Trophoblast cell (in vitro differentiated cells and primary cell): Measurements from ENCODE around the gene TDRD5.

ENCODE experiments used
- DNase-seq, 2 donors: peaks; one replicate each; pipeline ENCODE4 v3.0.0-alpha.2; 2016
- H2AFZ ChIP-seq: 2 replicates; pipeline ENCODE4 v1.6.1; 2013; ENCODE audit warnings: low read length, moderate library complexity, mild to moderate bottlenecking; ENCODE audit not compliant: insufficient read depth, poor library complexity
- H2AK5ac ChIP-seq: 2 replicates; pipeline ENCODE4 v1.6.1; 2013; ENCODE audit warnings: mild to moderate bottlenecking, low read length
- H2BK120ac ChIP-seq: 2 replicates; pipeline ENCODE4 v1.6.1; 2013; ENCODE audit warnings: low read length, mild to moderate bottlenecking, moderate library complexity; ENCODE audit not compliant: insufficient read depth, poor library complexity
- H2BK12ac ChIP-seq: 2 replicates; pipeline ENCODE4 v1.6.1; 2013; ENCODE audit warnings: mild to moderate bottlenecking, low read length, moderate library complexity
- H2BK5ac ChIP-seq: 2 replicates; pipeline ENCODE4 v1.6.1; 2013; ENCODE audit warnings: low read length, low read depth, moderate library complexity, mild to moderate bottlenecking; ENCODE audit not compliant: poor library complexity
- H3K14ac ChIP-seq: 2 replicates; pipeline ENCODE4 v1.6.1; 2013; ENCODE audit warnings: mild to moderate bottlenecking, low read length
- H3K18ac ChIP-seq: 2 replicates; pipeline ENCODE4 v1.6.1; 2013; ENCODE audit warnings: mild to moderate bottlenecking, low read length
- H3K23ac ChIP-seq: 2 replicates; pipeline ENCODE4 v1.6.1; 2013; ENCODE audit warnings: low read length
- H3K27ac ChIP-seq: 2 replicates; pipeline ENCODE4 v1.5.1; 2013; ENCODE audit warnings: low read depth, mild to moderate bottlenecking, inconsistent platforms, low read length, moderate library complexity
- H3K27me3 ChIP-seq: 2 replicates; pipeline ENCODE4 v1.6.1; 2013; ENCODE audit warnings: inconsistent platforms, mild to moderate bottlenecking, low read length, moderate library complexity; ENCODE audit not compliant: insufficient read depth
- H3K36me3 ChIP-seq, 2 experiments: 1 replicate in 1 of 2; 2 replicates in 1 of 2; pipeline ENCODE4 v1.6.1; 2013; ENCODE audit warnings: low read length in 2 of 2, mild to moderate bottlenecking in 2 of 2, moderate library complexity in 1 of 2; ENCODE audit not compliant: insufficient read depth in 2 of 2, control insufficient read depth in 1 of 2
- H3K4ac ChIP-seq: 2 replicates; pipeline ENCODE4 v1.6.1; 2013; ENCODE audit warnings: low read depth, mild to moderate bottlenecking, low read length, moderate library complexity
- H3K4me1 ChIP-seq, 2 experiments: 1 replicate in 1 of 2; 2 replicates in 1 of 2; pipeline ENCODE4 v1.6.1; 2013; ENCODE audit warnings: low read length in 2 of 2, mild to moderate bottlenecking in 2 of 2, moderate library complexity in 1 of 2; ENCODE audit not compliant: insufficient read depth in 2 of 2, control insufficient read depth in 1 of 2
- H3K4me2 ChIP-seq: 2 replicates; pipeline ENCODE4 v1.6.1; 2013; ENCODE audit warnings: inconsistent platforms, mild to moderate bottlenecking, low read length, moderate library complexity
- H3K4me3 ChIP-seq: 2 replicates; pipeline ENCODE4 v1.5.1; 2013; ENCODE audit warnings: mild to moderate bottlenecking, low read depth, low read length, inconsistent platforms
- H3K79me1 ChIP-seq: one replicate; pipeline ENCODE4 v1.6.1; 2013; ENCODE audit warnings: low read length
- H3K79me2 ChIP-seq: 2 replicates; pipeline ENCODE4 v1.6.1; 2013; ENCODE audit warnings: low read length, mild to moderate bottlenecking; ENCODE audit not compliant: control insufficient read depth, insufficient read depth, poor library complexity
- H3K9ac ChIP-seq: 2 replicates; pipeline ENCODE4 v1.6.1; 2013; ENCODE audit warnings: mild to moderate bottlenecking, low read length
- H3K9me3 ChIP-seq: 2 replicates; pipeline ENCODE4 v1.6.1; 2013; ENCODE audit warnings: low read depth, mild to moderate bottlenecking, control low read depth, inconsistent platforms, low read length; ENCODE audit not compliant: insufficient read depth
- H4K12ac ChIP-seq: 2 replicates; pipeline ENCODE4 v1.6.1; 2013; ENCODE audit warnings: low read depth, mild to moderate bottlenecking, low read length, moderate library complexity
- H4K8ac ChIP-seq: 2 replicates; pipeline ENCODE4 v1.6.1; 2013; ENCODE audit warnings: low read depth, mild to moderate bottlenecking, low read length, moderate library complexity
- H4K91ac ChIP-seq: one replicate; pipeline ENCODE4 v1.6.1; 2013; ENCODE audit warnings: low read depth, mild to moderate bottlenecking, low read length, moderate library complexity
- WGBS: extraction: QIAGEN DNeasy Blood & Tissue Kit; methylation state at CpG from one replicate; pipeline ENCODE4 v1.1.7; 2013; ENCODE audit warnings: missing lambda C conversion rate; ENCODE audit not compliant: insufficient read length, insufficient coverage; ENCODE audit errors: extremely low coverage; 5-methylcytosine and 5-hydroxymethylcytosine counted together

TDRD5 gene

DNA sequence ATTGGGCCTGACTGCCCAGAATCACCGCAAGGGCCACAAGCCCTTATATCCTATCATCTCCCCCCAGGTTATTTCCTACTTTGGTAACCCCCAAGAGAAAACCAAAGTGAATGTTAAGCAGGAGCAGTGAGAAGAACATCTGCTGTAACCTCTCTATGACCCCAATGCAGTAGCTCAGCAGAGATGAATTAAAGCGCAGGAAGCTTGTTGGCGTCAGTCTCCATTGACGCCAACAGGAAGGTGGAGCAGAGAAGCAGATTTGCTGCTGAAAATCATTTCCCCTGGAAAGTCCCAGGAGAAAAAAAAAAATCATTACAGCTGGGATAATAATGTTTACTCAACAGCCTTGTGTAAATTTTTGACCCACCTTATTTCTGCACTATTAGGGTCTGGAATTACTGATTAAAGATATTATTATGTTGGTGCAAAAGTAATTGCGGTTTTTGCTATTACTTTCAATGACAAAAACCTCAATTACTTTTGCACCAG, 118.3 kb downstream of the TDRD5 start:
- no CpG with 5 or more reads among the region's 5 CpGs for WGBS
- Histone ChIP-seq H3K14ac (no peak overlapping the region), H3K36me3 (no peaks in the 10 kb centered on the region), H3K79me1 (no peaks in the 10 kb centered on the region), H3K27ac (no peak overlapping the region), H3K4me3 (no peak overlapping the region), H2AK5ac (no peak overlapping the region), H4K8ac (no peak overlapping the region), H3K4me1 (no peaks in the 10 kb centered on the region), H3K27me3 (no peaks in the 10 kb centered on the region), H3K79me2 (no peaks in the 10 kb centered on the region), H4K91ac (no peak overlapping the region), H2BK5ac (no peak overlapping the region), H3K23ac (no peak overlapping the region), H3K4ac (no peak overlapping the region), H4K12ac (no peak overlapping the region), H3K4me2 (no peak overlapping the region), H3K9ac (no peak overlapping the region), H3K18ac (no peak overlapping the region), H2BK120ac (no peak overlapping the region), H3K9me3 (no peaks in the 10 kb centered on the region), H2AFZ (no peak overlapping the region), H2BK12ac (no peak overlapping the region)
- DNase-seq: peak in 1 of 2 donors; percentile 8

DNA sequence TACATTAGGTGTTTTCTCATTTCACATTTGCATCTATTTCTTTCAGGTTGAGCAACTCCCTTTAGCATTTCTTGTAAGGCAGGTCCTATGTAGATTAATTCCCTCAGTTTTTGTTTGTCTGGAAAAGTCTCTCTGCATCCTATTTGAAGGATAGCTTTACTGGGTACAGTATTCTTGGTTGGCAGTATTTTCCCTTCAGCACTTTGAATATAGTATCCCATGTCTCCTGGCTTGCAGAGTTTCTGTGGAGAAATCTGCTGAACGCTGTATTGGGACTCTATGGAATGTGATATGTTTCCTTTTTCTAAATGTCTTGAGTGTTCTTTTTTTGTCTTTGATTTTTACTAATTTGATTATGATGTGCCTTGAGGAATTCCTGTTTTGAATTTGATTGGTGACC, 122.5 kb downstream of the TDRD5 start:
- Histone ChIP-seq H3K4me2 (no peak overlapping the region), H3K4me1 (no peaks in the 10 kb centered on the region), H3K4me3 (no peak overlapping the region), H3K4ac (no peak overlapping the region), H4K91ac (no peak overlapping the region), H3K27ac (no peak overlapping the region), H3K79me2 (no peaks in the 10 kb centered on the region), H2BK12ac (no peak overlapping the region), H3K9ac (no peak overlapping the region), H2BK120ac (no peak overlapping the region), H3K79me1 (no peaks in the 10 kb centered on the region), H4K8ac (no peak overlapping the region), H3K14ac (no peak overlapping the region), H3K18ac (no peak overlapping the region), H3K36me3 (no peaks in the 10 kb centered on the region), H3K27me3 (no peaks in the 10 kb centered on the region), H2BK5ac (no peak overlapping the region), H4K12ac (no peak overlapping the region), H3K9me3 (peaks cover 3% of the 10 kb centered on the region), H2AFZ (no peak overlapping the region), H2AK5ac (no peak overlapping the region), H3K23ac (no peak overlapping the region)
- DNase-seq: no peak
- WGBS: no CpG with 5 or more reads among the region's 1 CpG

- Histone ChIP-seq H2BK12ac (no peak overlapping the region), H4K8ac (no peak overlapping the region), H3K18ac (no peak overlapping the region), H3K27me3 (no peaks in the 10 kb centered on the region), H2AFZ (no peak overlapping the region), H3K9ac (no peak overlapping the region), H4K91ac (no peak overlapping the region), H2BK5ac (no peak overlapping the region), H3K23ac (no peak overlapping the region), H3K4me2 (no peak overlapping the region), H2AK5ac (no peak overlapping the region), H2BK120ac (no peak overlapping the region), H3K4me1 (no peaks in the 10 kb centered on the region), H3K27ac (no peak overlapping the region), H3K9me3 (peaks cover 3% of the 10 kb centered on the region), H3K79me2 (no peaks in the 10 kb centered on the region), H4K12ac (no peak overlapping the region), H3K79me1 (no peaks in the 10 kb centered on the region), H3K4me3 (no peak overlapping the region), H3K4ac (no peak overlapping the region), H3K36me3 (no peaks in the 10 kb centered on the region), H3K14ac (no peak overlapping the region)
- DNase-seq: no peak
Observed at GRCh38 chr1:179714623-179715022, 123.0 kb downstream of the TDRD5 start.

GRCh38 chr1:179719272-179719671, 127.6 kb downstream of the TDRD5 start:
- Histone ChIP-seq H3K27me3 (no peaks in the 10 kb centered on the region), H2AK5ac (no peak overlapping the region), H3K36me3 (no peaks in the 10 kb centered on the region), H3K4me1 (no peaks in the 10 kb centered on the region), H4K8ac (no peak overlapping the region), H4K91ac (no peak overlapping the region), H3K9me3 (peaks cover 3% of the 10 kb centered on the region), H3K4ac (no peak overlapping the region), H2BK5ac (no peak overlapping the region), H4K12ac (no peak overlapping the region), H2AFZ (no peak overlapping the region), H3K27ac (no peak overlapping the region), H3K23ac (no peak overlapping the region), H3K9ac (no peak overlapping the region), H3K79me2 (no peaks in the 10 kb centered on the region), H3K4me3 (no peak overlapping the region), H2BK12ac (no peak overlapping the region), H3K4me2 (no peak overlapping the region), H3K14ac (no peak overlapping the region), H2BK120ac (no peak overlapping the region), H3K18ac (no peak overlapping the region), H3K79me1 (no peaks in the 10 kb centered on the region)
- no peak for DNase-seq
